SU-DHL-6 (cell line): Measurements from ENCODE around the gene FBXW7.
"Not testable (repeated sequence)": the region's sequence is repeated elsewhere in the genome, so short reads cannot be mapped to it uniquely, and the experiment has no call there.

ENCODE experiments used
- H2AFZ ChIP-seq: fragments of 200-600 bp; sonication (generic); 2 replicates; pipeline ENCODE4 v1.6.1; 2014; ENCODE audit warnings: low read depth, mild to moderate bottlenecking, moderate library complexity, mixed read lengths, antibody characterized with exemption, low read length; ENCODE audit not compliant: severe bottlenecking
- H3F3A ChIP-seq: fragments of 200-600 bp; shearing (Covaris generic); 2 replicates; pipeline ENCODE4 v1.6.0; 2016; ENCODE audit warnings: antibody characterized with exemption, mild to moderate bottlenecking; ENCODE audit not compliant: insufficient read depth
- H3K27ac ChIP-seq: fragments of 200-600 bp; sonication (generic); 2 replicates; pipeline ENCODE4 v1.5.1; 2016; ENCODE audit warnings: low read depth, mild to moderate bottlenecking, low read length, moderate library complexity, mixed read lengths
- H3K27me3 ChIP-seq: fragments of 200-600 bp; sonication (generic), shearing (Covaris generic); 2 replicates; pipeline ENCODE4 v1.6.0; 2014; ENCODE audit warnings: mild to moderate bottlenecking, low read length
- H3K36me3 ChIP-seq: fragments of 200-600 bp; sonication (generic); 2 replicates; pipeline ENCODE4 v1.6.1; 2014; ENCODE audit warnings: mild to moderate bottlenecking, low read length, mixed read lengths
- H3K4me2 ChIP-seq: fragments of 300-600, 200-600 bp; shearing (Covaris generic), sonication (generic); 2 replicates; pipeline ENCODE4 v1.6.0; 2014; ENCODE audit warnings: low read length, low read depth, mild to moderate bottlenecking; ENCODE audit not compliant: poor library complexity, severe bottlenecking
- H3K4me3 ChIP-seq: fragments of 200-600 bp; sonication (generic); 2 replicates; pipeline ENCODE4 v1.5.1; 2014; ENCODE audit warnings: antibody characterized with exemption, low read length, mild to moderate bottlenecking, mixed read lengths; ENCODE audit not compliant: insufficient read depth, poor library complexity, severe bottlenecking
- H3K79me2 ChIP-seq: fragments of 200-600 bp; sonication (generic); 2 replicates; pipeline ENCODE4 v1.6.1; 2014; ENCODE audit warnings: mild to moderate bottlenecking, low read length, moderate library complexity; ENCODE audit not compliant: insufficient read depth
- H3K9ac ChIP-seq: fragments of 200-600 bp; sonication (generic); 2 replicates; pipeline ENCODE4 v1.7.0; 2014; ENCODE audit warnings: mild to moderate bottlenecking, low read length
- H3K9me2 ChIP-seq: fragments of 200-600 bp; sonication (generic); replicated peaks from 2 replicates; pipeline ENCODE4 v1.6.1; 2014; ENCODE audit warnings: low read length; ENCODE audit not compliant: insufficient read depth
- H3K9me3 ChIP-seq: fragments of 200-600 bp; sonication (generic); 2 replicates; pipeline ENCODE4 v1.6.1; 2014; ENCODE audit warnings: low read length, mixed read lengths; ENCODE audit not compliant: insufficient read depth
- H4K20me1 ChIP-seq: fragments of 200-600 bp; sonication (generic); 2 replicates; pipeline ENCODE4 v1.6.1; 2014; ENCODE audit warnings: low read depth, mild to moderate bottlenecking, antibody characterized with exemption, low read length, moderate library complexity, mixed read lengths
- CTCF ChIP-seq: fragments of 200-600 bp; sonication (generic); IDR thresholded peaks from one replicate; pipeline ENCODE4 v1.5.1; 2017; ENCODE audit warnings: antibody characterized with exemption, mild to moderate bottlenecking, low read length, moderate library complexity; ENCODE audit not compliant: insufficient read depth, poor library complexity, severe bottlenecking
- EZH2phosphoT487 ChIP-seq: fragments of 200-600 bp; sonication (generic), shearing (Covaris generic); conservative IDR thresholded peaks from 2 replicates; pipeline ENCODE4 v1.6.1; 2018; ENCODE audit warnings: mild to moderate bottlenecking, antibody characterized with exemption, low read length, moderate library complexity, mixed read lengths

The FBXW7 gene

GRCh38 chr4:152545088-152545487 is 9.2 kb upstream of the FBXW7 start:
- Histone ChIP-seq H3F3A (0 out of 2 replicates have a peak, but pooled peaks cover 5% of the 10 kb centered on the region), H3K9ac (no peak overlapping the region), H4K20me1 (no peaks in the 10 kb centered on the region), H3K9me3 (peaks cover 3% of the 10 kb centered on the region; the same call in 1 of the 2 replicates), H3K27ac (no peak overlapping the region), H2AFZ (no peak overlapping the region), H3K4me3 (no peak overlapping the region), H3K4me2 (no peak overlapping the region), H3K27me3 (no peaks in the 10 kb centered on the region), H3K79me2 (peaks cover 3% of the 10 kb centered on the region; the same call in 1 of the 2 replicates), H3K9me2 (no peaks in the 10 kb centered on the region), H3K36me3 (peaks cover 2% of the 10 kb centered on the region; the same call in 1 of the 2 replicates)
- TF ChIP-seq CTCF (no peak), EZH2phosphoT487 (no peak)

DNA sequence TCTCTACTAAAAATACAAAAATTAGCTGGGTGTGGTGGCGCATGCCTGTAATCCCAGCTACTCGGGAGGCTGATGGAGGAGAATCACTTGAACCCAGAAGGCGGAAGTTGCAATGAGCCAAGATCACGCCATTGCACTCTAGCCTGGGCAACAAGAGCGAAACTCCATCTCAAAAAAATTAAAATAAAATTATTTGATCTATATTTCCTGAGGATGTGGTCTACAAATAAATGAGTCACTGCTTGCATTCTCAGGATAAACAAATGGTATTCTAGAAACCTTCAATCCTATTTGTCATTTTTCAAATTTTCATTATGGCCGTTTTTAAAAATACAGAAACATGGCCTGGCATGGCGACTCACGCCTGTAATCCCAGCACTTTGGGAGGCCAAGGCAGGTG is 8.6 kb upstream of the FBXW7 start:
- not testable (repeated sequence) for H4K20me1 ChIP-seq, H3K27ac ChIP-seq, H3K27me3 ChIP-seq, H3K79me2 ChIP-seq, H3K9me3 ChIP-seq, H2AFZ ChIP-seq, H3K36me3 ChIP-seq, H3K4me2 ChIP-seq, H3K9ac ChIP-seq, H3F3A ChIP-seq, H3K9me2 ChIP-seq, H3K4me3 ChIP-seq

DNA sequence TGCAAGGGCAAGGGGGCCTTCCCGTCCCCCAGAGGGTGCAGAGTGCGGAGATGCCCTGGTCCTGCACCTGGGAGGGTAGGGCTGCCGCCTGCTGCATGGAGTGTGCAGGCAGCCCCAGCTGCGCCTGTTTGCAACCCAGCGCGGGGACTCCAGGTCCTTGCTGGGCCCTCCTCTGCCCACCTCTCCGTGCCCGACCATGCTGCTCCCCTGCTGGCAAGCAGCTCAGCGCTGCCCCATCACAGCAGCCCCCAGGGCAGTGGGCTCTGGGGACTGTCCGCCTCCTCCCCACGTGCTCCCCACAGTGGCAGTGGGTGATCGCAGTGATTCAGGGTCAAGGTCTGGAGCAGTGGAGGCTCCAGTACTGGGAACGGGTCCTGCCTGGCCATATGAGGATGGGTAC is 5.0 kb upstream of the FBXW7 start:
- no peak overlapping the region for H3K4me2 ChIP-seq
- H4K20me1 ChIP-seq, result no peaks in the 10 kb centered on the region; the same call in 1 of the 2 replicates
- H3K27me3 ChIP-seq, result no peaks in the 10 kb centered on the region
- H3K36me3 ChIP-seq, result peaks cover 16% of the 10 kb centered on the region
- H3K4me3 ChIP-seq, result no peak overlapping the region
- H3F3A ChIP-seq, result 0 out of 2 replicates have a peak, but pooled peaks cover 5% of the 10 kb centered on the region
- peaks cover 11% of the 10 kb centered on the region; the same call in 1 of the 2 replicates for H3K9me3 ChIP-seq
- H3K9me2 ChIP-seq, result no peaks in the 10 kb centered on the region
- H3K27ac ChIP-seq, result no peak overlapping the region
- no peak overlapping the region for H2AFZ ChIP-seq
- no peak overlapping the region for H3K9ac ChIP-seq
- no peak for TF ChIP-seq CTCF
- no peak for TF ChIP-seq EZH2phosphoT487
- H3K79me2 ChIP-seq, result peaks cover 37% of the 10 kb centered on the region

DNA sequence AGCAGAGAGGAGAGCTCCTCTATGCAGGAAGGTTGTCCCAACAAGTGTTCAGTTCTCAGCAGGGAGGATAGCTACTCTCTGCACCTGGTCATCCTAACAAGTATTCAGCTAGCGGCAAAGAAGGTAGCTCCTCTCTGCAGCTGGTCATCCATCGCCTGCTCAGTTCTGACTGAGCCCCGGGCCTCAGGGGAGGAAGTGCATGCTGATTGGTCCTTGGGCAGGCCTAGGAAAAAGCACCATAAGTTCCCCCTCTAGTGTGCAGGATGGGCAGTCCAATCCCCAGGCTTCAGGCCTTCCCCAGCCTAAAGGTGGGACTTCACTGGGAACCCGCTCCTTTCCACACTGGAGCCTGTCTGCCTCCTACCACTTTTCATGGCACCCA is 4.4 kb upstream of the FBXW7 start:
- no peak overlapping the region for H3K27ac ChIP-seq
- no peaks in the 10 kb centered on the region; the same call in 1 of the 2 replicates for H4K20me1 ChIP-seq
- H3K79me2 ChIP-seq, result peaks cover 42% of the 10 kb centered on the region
- H3K9me2 ChIP-seq, result no peaks in the 10 kb centered on the region
- H3K9me3 ChIP-seq, result peaks cover 11% of the 10 kb centered on the region; the same call in 1 of the 2 replicates
- H3K36me3 ChIP-seq, result peaks cover 16% of the 10 kb centered on the region
- TF ChIP-seq EZH2phosphoT487 (no peak), CTCF (no peak)
- H3K4me3 ChIP-seq, result no peak overlapping the region
- H3K9ac ChIP-seq, result no peak overlapping the region
- H3K4me2 ChIP-seq, result no peak overlapping the region
- 0 out of 2 replicates have a peak, but pooled peaks cover 5% of the 10 kb centered on the region for H3F3A ChIP-seq
- no peaks in the 10 kb centered on the region for H3K27me3 ChIP-seq
- no peak overlapping the region for H2AFZ ChIP-seq
